ENCODE data around the gene XPA. TPM values are rescaled to one million over a fixed set of nuclear protein-coding genes. Genes with fewer than 3 reads are reported as not detected.
A peak's percentile ranks its signal among the peaks of the same experiment; 100 is the strongest.

XPA gene
- total and polyA plus RNA-seq, 10 of the 15 experiments (the other 5 are each of a cell fraction or from before 2014, with no cell fraction given): 6.2 to 19.9 (median 12.3) TPM

- no TSS peak for BruUV-seq (replicated peaks)
- no peaks in the 10 kb centered on the region for H4K20me1 ChIP-seq (ENCODE audit: control insufficient read depth, insufficient read depth)
- ChIA-PET CTCF (interaction anchor here (0.7 to 1.7 kb wide), 5 partner anchors 21 to 275 kb away, joined by 3 to 7 read pairs (median 4); no protein-coding TSS in a partner anchor), RAD21 (ENCODE audit: unreplicated experiment) (interaction anchor here (1.5 kb wide), 1 partner anchor 27 kb away, joined by 3 read pairs; the partner anchor contains the start of gene TSTD2), POLR2A (no interaction called here), SMC1A (ENCODE audit: uncharacterized antibody, unreplicated experiment) (interaction anchor here (0.6 to 1.5 kb wide), 7 partner anchors 14 to 248 kb away, joined by 3 to 7 read pairs (median 3); partner anchors contain the start of genes NCBP1 and TSTD2)
- no peak overlapping the region for H2AFZ ChIP-seq (ENCODE audit: control insufficient read depth, low read depth, low read length)
- FAIRE-seq: peak; percentile 47
- H3K36me3 ChIP-seq (ENCODE audit: control insufficient read depth in 2 of 2, insufficient read depth in 2 of 2, low read length in 1 of 2): peaks cover 16 to 59% of the 10 kb centered on the region in 2 experiments
- no peaks in the 10 kb centered on the region for H3K4me1 ChIP-seq (ENCODE audit: control insufficient read depth, insufficient read depth, low read length)
- no peak for ATAC-seq
- intact Hi-C loops (cut with micrococcal nuclease; ENCODE audit: unreplicated experiment): no loop called here
- H3K9me3 ChIP-seq (replicated peaks; ENCODE audit: control insufficient read depth, insufficient read depth, low read length): no peaks in the 10 kb centered on the region
- in situ Hi-C loops (cut with MboI): no loop called here
- H3K79me2 ChIP-seq (ENCODE audit: control insufficient read depth, insufficient read depth, low read length): no peaks in the 10 kb centered on the region
- H3K27me3 ChIP-seq (replicated peaks in 1 of 2; ENCODE audit: control insufficient read depth in 2 of 2, insufficient read depth in 2 of 2, low read length in 1 of 2): no peaks in the 10 kb centered on the region
- 61% methylated on average over 5 of the region's 5 CpGs for WGBS (ENCODE audit: insufficient coverage, insufficient replicate concordance, low lambda C conversion rate, missing lambda C conversion rate)
- H3K27ac ChIP-seq (ENCODE audit: control insufficient read depth, insufficient read depth): no peak overlapping the region
- H3K4me2 ChIP-seq (ENCODE audit: control insufficient read depth, insufficient read depth): no peak overlapping the region
- H3K9ac ChIP-seq (ENCODE audit: control insufficient read depth, insufficient read depth, low read length): no peak overlapping the region
- DNase-seq (ENCODE audit: low read depth, low spot score): no peak
- peak; percentile 65; the same call in 1 of the 2 replicates for TF ChIP-seq SPI1 (IDR thresholded peaks at IDR 0.05; ENCODE audit: borderline replicate concordance, insufficient read depth, low read depth, low read length)
- TF ChIP-seq PAX5 (IDR thresholded peaks at IDR 0.05; ENCODE audit: borderline replicate concordance, low read depth, low read length): no peak
- H3K4me3 ChIP-seq: no peak overlapping the region
Observed at GRCh38 chr9:97660340-97660739, 36.8 kb downstream of the XPA start.

GRCh38 chr9:97659771-97660170 is 37.4 kb downstream of the XPA start:
- DNase-seq (ENCODE audit: low read depth, low spot score) (no peak), FAIRE-seq (no peak), ATAC-seq (no peak)
- Histone ChIP-seq H3K9ac (ENCODE audit: control insufficient read depth, insufficient read depth, low read length) (no peak overlapping the region), H4K20me1 (ENCODE audit: control insufficient read depth, insufficient read depth) (no peaks in the 10 kb centered on the region), H3K4me1 (ENCODE audit: control insufficient read depth, insufficient read depth, low read length) (no peaks in the 10 kb centered on the region), H3K27ac (ENCODE audit: control insufficient read depth, insufficient read depth) (no peak overlapping the region), H3K4me3 (no peak overlapping the region), H2AFZ (ENCODE audit: control insufficient read depth, low read depth, low read length) (no peak overlapping the region), H3K36me3 (ENCODE audit: control insufficient read depth in 2 of 2, insufficient read depth in 2 of 2, low read length in 1 of 2) (peaks cover 13 to 56% of the 10 kb centered on the region in 2 experiments), H3K4me2 (ENCODE audit: control insufficient read depth, insufficient read depth) (no peak overlapping the region), H3K9me3 (replicated peaks; ENCODE audit: control insufficient read depth, insufficient read depth, low read length) (no peaks in the 10 kb centered on the region), H3K27me3 (replicated peaks in 1 of 2; ENCODE audit: control insufficient read depth in 2 of 2, insufficient read depth in 2 of 2, low read length in 1 of 2) (no peaks in the 10 kb centered on the region), H3K79me2 (ENCODE audit: control insufficient read depth, insufficient read depth, low read length) (no peaks in the 10 kb centered on the region)
- ChIA-PET POLR2A (no interaction called here), CTCF (interaction anchor here (1.1 to 1.7 kb wide), 3 partner anchors 20 to 190 kb away, joined by 3 to 7 read pairs (median 5); no protein-coding TSS in a partner anchor), RAD21 (ENCODE audit: unreplicated experiment) (interaction anchor here (1.5 kb wide), 1 partner anchor 27 kb away, joined by 3 read pairs; the partner anchor contains the start of gene TSTD2), SMC1A (ENCODE audit: uncharacterized antibody, unreplicated experiment) (interaction anchor here (0.8 to 1.2 kb wide), 4 partner anchors 12 to 26 kb away, joined by 3 read pairs; partner anchors contain the start of genes NCBP1 and TSTD2)
- BruUV-seq (replicated peaks): TSS peak; percentile 2
- 96% methylated on average over 3 of the region's 3 CpGs for WGBS (ENCODE audit: insufficient coverage, insufficient replicate concordance, low lambda C conversion rate, missing lambda C conversion rate)
- intact Hi-C loops (cut with micrococcal nuclease; ENCODE audit: unreplicated experiment): no loop called here
- in situ Hi-C loops (cut with MboI): no loop called here
- TF ChIP-seq PML (IDR thresholded peaks at IDR 0.05; ENCODE audit: low read length): no peak
- TF ChIP-seq HDAC6 (IDR thresholded peaks at IDR 0.05; ENCODE audit: unreplicated experiment): no peak
- no peak for TF ChIP-seq KDM1A (IDR thresholded peaks at IDR 0.05; ENCODE audit: borderline replicate concordance)
- no peak for TF ChIP-seq HSF1 (IDR thresholded peaks at IDR 0.05; ENCODE audit: low read depth, low read length)
- no peak for TF ChIP-seq SIX5 (IDR thresholded peaks at IDR 0.05; ENCODE audit: low read depth, low read length, severe bottlenecking)
- no peak for TF ChIP-seq ZBTB11 (CRISPR knock-in tag; IDR thresholded peaks at IDR 0.05)
- TF ChIP-seq ZNF217 (IDR thresholded peaks at IDR 0.05): no peak
- no peak for TF ChIP-seq POU2F2 (IDR thresholded peaks at IDR 0.05; ENCODE audit: borderline replicate concordance, low read depth, low read length)
- TF ChIP-seq SMAD1 (IDR thresholded peaks at IDR 0.05; ENCODE audit: low read depth, partially characterized antibody): no peak

Data from GM12878 (cell line).